Measurements from ENCODE around the gene ZNF217.
A peak's percentile ranks its signal among the peaks of the same experiment; 100 is the strongest.
"Not testable (repeated sequence)": the region's sequence is repeated elsewhere in the genome, so short reads cannot be mapped to it uniquely, and the experiment has no call there.

ZNF217 gene

GRCh38 chr20:53597521-53598120 is 4.0 kb upstream of the ZNF217 start:
- Mint-ChIP-seq H3K4me1 (peaks cover 64% of the 10 kb centered on the region), H3K27me3 (ENCODE audit: low read depth, poor library complexity) (peaks cover 3% of the 10 kb centered on the region), H3K27ac (no peak overlapping the region), H3K9me3 (no peaks in the 10 kb centered on the region), H3K4me3 (peak overlapping the region; percentile 68), H3K36me3 (ENCODE audit: low read depth) (no peaks in the 10 kb centered on the region)
- TF ChIP-seq, protein P1, sequence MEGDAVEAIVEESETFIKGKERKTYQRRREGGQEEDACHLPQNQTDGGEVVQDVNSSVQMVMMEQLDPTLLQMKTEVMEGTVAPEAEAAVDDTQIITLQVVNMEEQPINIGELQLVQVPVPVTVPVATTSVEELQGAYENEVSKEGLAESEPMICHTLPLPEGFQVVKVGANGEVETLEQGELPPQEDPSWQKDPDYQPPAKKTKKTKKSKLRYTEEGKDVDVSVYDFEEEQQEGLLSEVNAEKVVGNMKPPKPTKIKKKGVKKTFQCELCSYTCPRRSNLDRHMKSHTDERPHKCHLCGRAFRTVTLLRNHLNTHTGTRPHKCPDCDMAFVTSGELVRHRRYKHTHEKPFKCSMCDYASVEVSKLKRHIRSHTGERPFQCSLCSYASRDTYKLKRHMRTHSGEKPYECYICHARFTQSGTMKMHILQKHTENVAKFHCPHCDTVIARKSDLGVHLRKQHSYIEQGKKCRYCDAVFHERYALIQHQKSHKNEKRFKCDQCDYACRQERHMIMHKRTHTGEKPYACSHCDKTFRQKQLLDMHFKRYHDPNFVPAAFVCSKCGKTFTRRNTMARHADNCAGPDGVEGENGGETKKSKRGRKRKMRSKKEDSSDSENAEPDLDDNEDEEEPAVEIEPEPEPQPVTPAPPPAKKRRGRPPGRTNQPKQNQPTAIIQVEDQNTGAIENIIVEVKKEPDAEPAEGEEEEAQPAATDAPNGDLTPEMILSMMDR (IDR thresholded peaks at IDR 0.05): no peak
- DNase-seq: no peak

DNA sequence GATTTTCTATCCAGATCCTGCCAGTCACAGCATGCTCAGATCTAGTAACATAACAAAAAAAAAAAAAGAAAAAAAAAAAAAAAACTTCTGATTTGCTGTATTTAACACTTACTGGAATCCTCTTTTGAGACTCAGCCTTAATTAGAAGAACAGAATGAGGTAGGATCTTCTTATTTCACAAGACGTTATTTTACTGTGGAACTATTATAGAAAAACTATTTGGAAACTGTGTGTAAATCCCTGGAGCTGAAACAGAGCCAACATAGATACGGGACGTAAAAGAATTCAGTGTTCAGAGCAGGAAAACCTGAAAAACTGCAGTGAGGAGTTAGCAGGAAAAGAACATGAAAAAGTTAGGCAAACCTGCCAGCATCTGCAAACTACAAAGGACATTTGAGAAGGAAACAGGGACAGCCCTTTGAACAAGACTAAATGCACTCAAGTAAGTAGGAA is 3.4 kb upstream of the ZNF217 start:
- Mint-ChIP-seq H3K4me3 (peak overlapping the region; percentile 68), H3K4me1 (peaks cover 59% of the 10 kb centered on the region), H3K27ac (peak overlapping the region; percentile 89), H3K36me3 (ENCODE audit: low read depth) (no peaks in the 10 kb centered on the region), H3K27me3 (ENCODE audit: low read depth, poor library complexity) (peaks cover 3% of the 10 kb centered on the region), H3K9me3 (no peaks in the 10 kb centered on the region)
- TF ChIP-seq, protein P1 (IDR thresholded peaks at IDR 0.05): no peak
- no peak for DNase-seq

- peaks cover 65% of the 10 kb centered on the region for H3K4me1 Mint-ChIP-seq
- not testable (repeated sequence) for DNase-seq; H3K9me3 Mint-ChIP-seq; H3K36me3 Mint-ChIP-seq (ENCODE audit: low read depth); H3K27me3 Mint-ChIP-seq (ENCODE audit: low read depth, poor library complexity)
- H3K27ac Mint-ChIP-seq: peak overlapping the region; percentile 89
- peak overlapping the region; percentile 68 for H3K4me3 Mint-ChIP-seq
Measured at GRCh38 chr20:53596189-53597001, 2.8 kb upstream of the ZNF217 start.

DNA sequence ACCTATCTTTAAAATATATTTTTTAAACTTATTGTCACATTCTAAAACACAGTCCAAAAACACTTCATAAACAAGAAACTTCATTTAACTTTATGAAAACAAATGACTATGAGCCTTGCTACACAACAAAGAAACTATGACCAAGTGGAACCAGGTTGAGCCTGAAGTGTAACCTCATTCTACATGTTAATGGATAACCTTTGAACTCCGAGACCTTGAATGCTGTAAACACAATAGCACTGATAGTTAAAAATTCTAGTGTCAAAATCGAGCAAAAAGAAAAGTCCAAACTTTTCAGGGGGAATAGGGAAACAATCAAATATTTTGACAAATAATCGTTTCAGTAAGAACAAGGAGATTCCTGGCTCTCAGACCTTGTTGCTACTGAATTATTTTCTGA is 2.1 kb upstream of the ZNF217 start:
- H3K4me3 Mint-ChIP-seq: peak overlapping the region; percentile 68
- not testable (repeated sequence) for H3K9me3 Mint-ChIP-seq; DNase-seq; H3K36me3 Mint-ChIP-seq (ENCODE audit: low read depth); H3K27me3 Mint-ChIP-seq (ENCODE audit: low read depth, poor library complexity); H3K27ac Mint-ChIP-seq
- peaks cover 66% of the 10 kb centered on the region for H3K4me1 Mint-ChIP-seq

DNA sequence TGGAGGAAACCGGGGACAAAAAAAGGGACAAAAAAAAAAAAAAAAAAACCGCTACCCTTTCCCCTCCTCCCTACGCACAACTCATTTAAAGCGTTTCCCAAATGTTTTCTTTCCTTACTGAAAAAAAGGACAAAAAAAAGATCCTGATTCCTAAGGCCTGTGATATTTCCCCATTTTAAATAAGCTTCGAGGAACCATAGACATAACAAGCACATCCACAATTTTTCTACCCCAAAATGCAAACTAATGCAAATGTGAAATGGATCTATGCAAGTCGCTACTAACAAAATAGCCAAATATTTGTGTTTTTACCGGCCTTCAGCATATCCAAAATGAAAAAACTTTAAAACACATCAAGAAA is 1.4 kb upstream of the ZNF217 start:
- peaks cover 3% of the 10 kb centered on the region for H3K27me3 Mint-ChIP-seq (ENCODE audit: low read depth, poor library complexity)

GRCh38 chr20:53594068-53595017 is 704 bp upstream of the ZNF217 start:
- H3K27me3 Mint-ChIP-seq (ENCODE audit: low read depth, poor library complexity): peaks cover 3% of the 10 kb centered on the region
- H3K9me3 Mint-ChIP-seq: no peaks in the 10 kb centered on the region
- no peaks in the 10 kb centered on the region for H3K36me3 Mint-ChIP-seq (ENCODE audit: low read depth)
- H3K27ac Mint-ChIP-seq: no peak overlapping the region
- H3K4me1 Mint-ChIP-seq: peaks cover 71% of the 10 kb centered on the region
- TF ChIP-seq, protein P1 (IDR thresholded peaks at IDR 0.05): no peak
- H3K4me3 Mint-ChIP-seq: peak overlapping the region; percentile 91
- DNase-seq: peak; percentile 100

More for the DNA sequence above, 1.4 kb upstream of the ZNF217 start:
- Mint-ChIP-seq H3K4me3 (peak overlapping the region; percentile 89), H3K27ac (peak overlapping the region; percentile 90), H3K36me3 (ENCODE audit: low read depth) (no peaks in the 10 kb centered on the region), H3K9me3 (no peaks in the 10 kb centered on the region), H3K4me1 (peaks cover 71% of the 10 kb centered on the region)
- DNase-seq: no peak
- TF ChIP-seq, protein P1 (IDR thresholded peaks at IDR 0.05): no peak

All from nephron progenitor cell (in vitro differentiated cells).